ENCODE data around the gene GMPPB.
A peak's percentile ranks its signal among the peaks of the same experiment; 100 is the strongest.
"Not testable (repeated sequence)": the region's sequence is repeated elsewhere in the genome, so short reads cannot be mapped to it uniquely, and the experiment has no call there.

The GMPPB gene

DNA sequence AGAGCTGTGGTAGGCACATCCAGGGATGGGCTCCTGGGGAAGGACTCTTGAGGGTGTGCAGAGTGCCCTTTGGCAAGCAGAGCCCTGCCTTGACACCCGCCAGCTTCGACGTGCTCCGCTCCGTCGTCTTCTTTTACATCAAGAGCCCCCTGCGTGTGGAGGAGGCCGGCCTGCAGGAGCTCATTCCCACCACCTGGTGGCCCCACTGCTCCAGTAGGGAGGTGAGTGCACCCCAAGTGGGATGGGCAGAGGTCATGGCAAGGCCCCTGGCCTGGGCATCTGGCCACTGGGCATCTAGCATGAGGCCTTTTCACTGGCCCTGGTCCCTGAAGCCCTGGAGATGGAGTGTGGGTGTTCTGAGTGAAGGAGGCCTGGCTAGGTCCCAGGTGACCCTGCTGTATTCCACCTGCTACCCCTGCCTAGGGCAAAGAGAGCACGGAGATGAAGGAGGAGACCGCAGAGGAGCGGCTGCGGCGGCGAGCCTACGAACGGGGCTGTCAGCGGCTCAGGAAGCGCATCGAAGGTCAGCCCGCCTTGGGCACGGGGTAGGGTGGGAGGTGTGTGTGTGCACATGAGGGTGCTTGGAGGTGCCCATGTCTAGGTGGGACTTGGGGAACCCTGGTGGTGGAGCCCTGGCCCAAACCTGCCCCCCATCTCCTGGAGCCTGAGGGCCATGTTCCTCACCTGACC lies 22.2 kb downstream of the GMPPB start:
- H3K4me3 ChIP-seq (ENCODE audit: low read depth, low read length), result no peak overlapping the region
- TF ChIP-seq, protein P1, sequence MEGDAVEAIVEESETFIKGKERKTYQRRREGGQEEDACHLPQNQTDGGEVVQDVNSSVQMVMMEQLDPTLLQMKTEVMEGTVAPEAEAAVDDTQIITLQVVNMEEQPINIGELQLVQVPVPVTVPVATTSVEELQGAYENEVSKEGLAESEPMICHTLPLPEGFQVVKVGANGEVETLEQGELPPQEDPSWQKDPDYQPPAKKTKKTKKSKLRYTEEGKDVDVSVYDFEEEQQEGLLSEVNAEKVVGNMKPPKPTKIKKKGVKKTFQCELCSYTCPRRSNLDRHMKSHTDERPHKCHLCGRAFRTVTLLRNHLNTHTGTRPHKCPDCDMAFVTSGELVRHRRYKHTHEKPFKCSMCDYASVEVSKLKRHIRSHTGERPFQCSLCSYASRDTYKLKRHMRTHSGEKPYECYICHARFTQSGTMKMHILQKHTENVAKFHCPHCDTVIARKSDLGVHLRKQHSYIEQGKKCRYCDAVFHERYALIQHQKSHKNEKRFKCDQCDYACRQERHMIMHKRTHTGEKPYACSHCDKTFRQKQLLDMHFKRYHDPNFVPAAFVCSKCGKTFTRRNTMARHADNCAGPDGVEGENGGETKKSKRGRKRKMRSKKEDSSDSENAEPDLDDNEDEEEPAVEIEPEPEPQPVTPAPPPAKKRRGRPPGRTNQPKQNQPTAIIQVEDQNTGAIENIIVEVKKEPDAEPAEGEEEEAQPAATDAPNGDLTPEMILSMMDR (IDR thresholded peaks at IDR 0.05; ENCODE audit: control insufficient read depth, extremely low read depth, insufficient read depth), result peak; percentile 26
- no peak for DNase-seq (ENCODE audit: low read depth)

DNA sequence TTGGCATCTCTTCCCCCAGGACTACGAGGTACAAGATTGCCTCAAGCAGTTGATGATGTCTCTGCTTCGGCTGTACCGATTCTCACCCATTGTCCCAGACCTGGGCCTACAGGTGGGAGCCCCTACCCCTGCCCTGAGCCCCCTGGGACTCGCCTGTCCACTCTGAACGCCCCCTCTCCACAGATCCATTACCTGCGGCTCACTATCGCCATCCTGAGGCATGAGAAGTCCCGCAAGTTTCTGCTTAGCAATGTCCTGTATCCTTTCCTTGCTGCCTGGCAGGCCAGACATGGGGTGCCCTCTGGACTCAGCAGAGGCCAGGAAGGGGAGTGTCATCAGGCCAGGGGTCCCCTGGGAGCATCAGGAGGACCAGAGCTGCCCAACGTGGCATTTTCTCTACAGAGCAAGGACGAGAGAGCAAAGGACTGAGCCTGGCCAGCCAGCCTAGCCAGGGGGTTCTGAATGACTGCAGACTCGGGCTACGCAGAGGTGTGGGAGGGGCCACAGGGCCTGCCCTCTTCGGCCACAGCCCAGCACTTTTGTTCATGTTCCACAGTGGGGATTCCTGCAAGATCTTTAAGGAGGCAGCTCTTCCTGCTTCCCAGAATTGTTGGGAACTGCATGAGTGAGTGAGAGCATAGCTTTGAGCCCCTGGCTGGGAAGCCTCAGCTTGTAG lies 23.2 kb downstream of the GMPPB start:
- no peak overlapping the region for H3K4me3 ChIP-seq (ENCODE audit: low read depth, low read length)
- TF ChIP-seq, protein P1 (IDR thresholded peaks at IDR 0.05; ENCODE audit: control insufficient read depth, extremely low read depth, insufficient read depth), result no peak
- no peak for DNase-seq (ENCODE audit: low read depth)

DNA sequence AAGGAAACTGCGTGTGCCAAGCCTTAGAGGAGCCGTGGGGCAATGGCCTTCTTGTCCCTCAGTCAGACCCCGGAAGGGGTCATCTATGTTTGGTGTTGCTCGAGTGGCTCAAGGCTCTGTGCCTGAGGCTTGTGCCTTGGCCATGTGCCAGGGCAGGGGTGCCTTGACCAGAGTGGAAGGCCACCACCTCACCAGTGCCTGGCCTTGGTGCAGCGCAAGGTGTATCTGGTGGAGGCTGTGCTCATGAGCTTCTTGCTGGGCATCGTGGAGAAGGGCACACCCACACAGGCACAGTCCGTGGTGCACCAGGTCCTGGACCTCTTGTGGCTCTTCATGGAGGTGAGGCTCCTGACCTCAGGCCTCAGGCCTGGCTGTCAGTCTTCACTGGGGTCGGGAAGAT lies 23.7 kb downstream of the GMPPB start:
- no peak for DNase-seq (ENCODE audit: low read depth)
- TF ChIP-seq, protein P1 (IDR thresholded peaks at IDR 0.05; ENCODE audit: control insufficient read depth, extremely low read depth, insufficient read depth), result no peak
- no peak overlapping the region for H3K4me3 ChIP-seq (ENCODE audit: low read depth, low read length)

DNA sequence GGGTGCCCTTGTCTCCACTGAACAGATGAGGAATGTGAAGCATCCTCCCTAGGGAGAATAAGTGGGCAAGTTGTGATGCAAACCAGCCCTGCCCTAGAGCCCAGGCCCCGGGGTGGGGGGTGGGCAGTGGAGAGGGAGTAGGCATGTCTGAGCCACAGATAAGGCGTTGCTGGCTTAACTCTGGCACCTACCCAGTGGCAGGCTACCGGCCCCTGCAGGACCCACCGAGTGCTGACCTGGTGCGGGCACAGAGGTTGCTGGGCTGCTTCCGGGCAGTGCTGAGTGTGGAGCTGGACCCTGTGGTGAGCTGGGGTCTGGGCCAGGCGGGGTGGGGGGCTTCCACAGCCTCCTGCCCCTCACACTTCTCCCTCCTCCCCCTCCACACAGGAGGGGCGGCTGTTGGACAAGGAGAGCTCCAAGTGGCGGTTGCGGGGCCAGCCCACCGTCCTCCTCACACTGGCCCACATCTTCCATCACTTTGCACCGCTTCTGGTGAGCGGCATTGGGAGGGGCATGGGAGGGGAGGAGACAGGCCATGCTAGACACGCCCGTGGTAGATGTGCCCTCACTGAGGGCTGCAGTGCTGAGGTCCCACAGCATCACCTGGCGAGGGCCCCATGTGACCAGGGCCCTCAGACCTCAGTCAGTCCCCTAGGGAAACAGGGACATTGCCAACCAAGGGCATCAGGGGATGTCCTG lies 24.3 kb downstream of the GMPPB start:
- TF ChIP-seq, protein P1 (IDR thresholded peaks at IDR 0.05; ENCODE audit: control insufficient read depth, extremely low read depth, insufficient read depth), result no peak
- no peak for DNase-seq (ENCODE audit: low read depth)
- no peak overlapping the region for H3K4me3 ChIP-seq (ENCODE audit: low read depth, low read length)

DNA sequence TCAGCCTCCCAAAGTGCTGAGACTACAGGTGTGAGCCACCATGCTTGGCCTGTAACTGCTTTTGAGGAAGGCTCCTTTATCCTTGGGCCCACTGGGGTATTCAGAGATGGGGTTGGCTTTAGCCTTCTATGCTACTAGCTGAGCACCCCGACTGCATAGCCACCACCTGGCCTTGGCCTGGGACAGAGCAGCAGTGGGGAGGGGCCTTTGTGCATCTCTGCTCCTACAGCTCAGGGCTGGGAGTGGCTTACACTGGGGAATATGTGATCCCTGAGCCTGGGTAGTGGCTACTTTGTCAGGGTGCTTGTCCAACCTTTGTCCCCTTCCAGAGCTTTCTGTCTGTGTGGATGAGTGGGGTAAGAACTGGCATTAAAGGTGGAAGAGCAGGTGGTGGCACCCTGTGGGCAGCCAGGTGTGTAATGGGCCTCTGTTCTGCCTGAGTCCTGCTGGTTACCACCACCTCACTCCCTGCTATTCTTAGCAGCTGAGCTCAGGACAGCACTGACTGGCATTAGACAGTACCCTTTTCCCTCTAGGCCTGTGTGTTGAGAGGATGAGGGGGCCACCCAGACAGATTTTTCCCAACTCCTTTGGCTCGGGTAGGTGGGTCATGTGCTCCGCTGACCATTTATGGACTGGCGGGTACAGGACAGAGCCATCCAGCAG lies 28.3 kb downstream of the GMPPB start:
- not testable (repeated sequence) for H3K4me3 ChIP-seq (ENCODE audit: low read depth, low read length); DNase-seq (ENCODE audit: low read depth)

DNA sequence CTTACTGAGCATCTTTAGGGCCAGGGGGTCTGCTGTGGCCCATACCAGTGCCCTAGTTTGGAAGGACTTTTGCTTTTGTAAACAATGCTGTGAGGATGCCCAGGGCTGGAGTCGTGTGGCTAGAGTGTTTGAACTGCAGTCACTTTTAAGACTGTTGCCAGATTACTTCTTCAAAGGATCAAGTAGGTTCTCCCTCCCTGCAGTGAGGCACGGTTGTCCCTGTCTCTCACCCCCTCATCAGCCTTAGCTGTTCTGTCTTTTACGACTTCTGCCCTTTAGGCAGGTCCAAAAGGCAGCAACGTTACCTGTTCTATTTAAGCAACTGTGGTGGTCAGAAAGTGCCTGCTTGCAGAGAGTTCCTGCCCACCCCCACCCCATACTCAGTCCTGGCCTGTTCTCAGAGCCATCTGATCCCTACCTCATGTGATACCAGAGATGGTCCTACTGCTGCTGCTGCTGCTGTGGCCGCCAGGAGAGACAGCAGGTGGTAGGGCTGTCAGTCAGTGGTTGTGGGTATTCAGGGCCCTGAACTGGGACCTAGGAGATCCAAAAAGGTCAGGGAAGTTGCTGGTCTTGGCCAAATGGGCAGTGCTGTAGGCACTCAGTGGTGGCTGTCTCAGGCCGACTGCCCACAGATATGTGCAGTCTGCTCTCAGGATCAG lies 29.2 kb downstream of the GMPPB start:
- H3K4me3 ChIP-seq (ENCODE audit: low read depth, low read length); DNase-seq (ENCODE audit: low read depth): not testable (repeated sequence)

DNA sequence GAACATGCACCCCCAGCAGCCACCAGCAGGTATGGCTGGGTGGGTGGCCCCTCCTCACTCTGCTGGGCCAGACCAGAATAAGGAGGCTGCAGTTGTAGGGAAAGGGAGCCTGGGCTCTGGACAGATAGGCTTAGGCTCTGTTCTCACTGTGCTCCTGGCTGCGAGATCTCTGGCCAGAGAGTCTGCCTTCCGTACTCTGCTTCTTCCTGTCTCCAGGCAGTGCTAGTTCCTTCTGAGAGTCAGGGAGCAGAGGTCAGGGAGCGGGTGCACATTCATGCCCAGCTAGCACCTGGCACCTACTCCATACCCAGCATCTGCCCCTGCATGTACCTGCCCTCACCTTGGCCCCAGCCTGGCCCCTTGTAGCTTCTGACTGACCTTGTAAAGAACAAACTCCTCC lies 32.3 kb downstream of the GMPPB start:
- H3K4me3 ChIP-seq (ENCODE audit: low read depth, low read length); DNase-seq (ENCODE audit: low read depth): not testable (repeated sequence)

DNA sequence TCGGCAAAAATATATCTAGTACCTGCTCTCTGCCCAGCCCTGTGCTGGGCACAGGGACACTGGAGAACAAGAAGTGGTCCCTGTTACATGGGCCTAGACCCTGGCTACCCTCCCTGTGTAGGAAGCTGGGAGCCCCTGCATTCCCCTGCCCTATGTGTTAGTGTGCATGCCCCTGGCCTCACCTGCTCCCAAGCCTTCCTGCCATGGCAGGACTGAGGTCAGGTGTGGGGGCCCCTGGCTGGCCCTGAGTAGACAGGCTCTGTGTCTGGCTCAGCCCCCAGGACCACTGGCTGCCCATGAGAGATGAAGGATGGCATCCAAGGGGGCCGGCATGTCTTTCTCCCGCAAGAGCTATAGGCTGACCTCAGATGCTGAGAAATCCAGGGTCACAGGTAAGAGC lies 32.9 kb downstream of the GMPPB start:
- not testable (repeated sequence) for DNase-seq (ENCODE audit: low read depth)
- peak overlapping the region; percentile 92 for H3K4me3 ChIP-seq (ENCODE audit: low read depth, low read length)

DNA sequence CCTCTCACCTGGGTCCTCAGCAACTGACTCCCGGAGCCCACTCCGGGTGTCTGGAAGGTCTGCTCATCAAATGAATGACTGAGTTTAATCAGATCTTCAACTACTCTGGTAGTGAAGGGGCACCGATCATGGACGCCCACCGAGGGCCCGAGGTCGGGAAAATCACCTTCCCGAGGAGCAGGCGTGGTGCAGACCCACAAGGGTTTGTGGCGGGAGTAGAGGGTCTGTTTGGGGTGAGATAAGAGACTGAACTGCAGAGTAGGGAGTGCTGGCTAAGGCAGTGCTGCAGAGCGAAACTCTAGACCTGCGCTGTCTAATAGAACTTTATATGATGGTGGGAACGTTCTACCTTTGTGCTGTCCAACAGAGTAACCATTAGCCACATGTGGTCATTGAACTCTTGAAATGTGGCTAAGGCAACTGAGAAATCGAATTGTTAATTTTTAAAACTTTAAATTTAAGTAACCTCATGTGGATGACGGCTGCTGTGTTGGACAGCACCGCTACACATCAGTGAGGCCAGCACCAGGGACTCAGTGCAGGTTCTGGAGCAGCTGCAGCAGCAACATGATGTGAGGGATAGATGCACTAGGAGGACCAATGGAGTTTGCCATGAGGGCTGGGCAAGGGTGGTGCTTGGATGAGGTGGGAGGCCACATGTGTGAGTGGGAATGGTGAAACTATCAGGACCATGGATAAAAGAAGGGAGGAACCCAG lies 33.7 kb downstream of the GMPPB start:
- DNase-seq (ENCODE audit: low read depth), result not testable (repeated sequence)
- peak overlapping the region; percentile 92 for H3K4me3 ChIP-seq (ENCODE audit: low read depth, low read length)
